Camera-type eye (tissue), 1 donor: ENCODE measurements around the gene RHOV. TPM values are rescaled to one million over a fixed set of nuclear protein-coding genes. Genes with fewer than 3 reads are reported as not detected.

ENCODE experiments used
- total RNA-seq: library from RNA; depleted of rRNA; stranded (reverse); fragments of >200 nt; gene quantifications from one replicate; pipeline ENCODE4 v1.2.3, GENCODE V29; 2014

RHOV gene
- total RNA-seq: 7.2 TPM

GRCh38 chr15:40873694-40874561 lies at the start of gene RHOV:
Gene RHOV, minus strand, starts transcription at chr15:40874234. Its CDS starts 95 bp downstream, at chr15:40874139.

GRCh38 chr15:40893733-40894680 lies 20.0 kb upstream of the RHOV start, which contains the start of gene VPS18:
Gene VPS18, plus strand, starts transcription at chr15:40894450. Its CDS starts 319 bp downstream, at chr15:40894769.

GRCh38 chr15:40843885-40844695 lies 29.9 kb downstream of the RHOV start, which contains the start of gene SPINT1:
Gene SPINT1, plus strand, starts transcription at chr15:40844048. Its CDS starts 507 bp downstream, at chr15:40844555.

GRCh38 chr15:40828447-40829036 lies 45.5 kb downstream of the RHOV start, which contains the start of gene PPP1R14D:
Gene PPP1R14D, minus strand, starts transcription at chr15:40828708. Its CDS starts 67 bp downstream, at chr15:40828641.

Other genes with a start within 250 kb of the RHOV start
- gene RAD51, start 179.1 kb downstream of the RHOV start, total RNA-seq: 4.1 TPM
- gene RMDN3, start 119.0 kb downstream of the RHOV start, total RNA-seq: 30.2 TPM
- gene GCHFR, start 110.2 kb downstream of the RHOV start, total RNA-seq: 8.7 TPM
- 1.1 TPM for gene C15orf62, start 104.3 kb downstream of the RHOV start, total RNA-seq
- gene ZFYVE19, start 67.1 kb downstream of the RHOV start, total RNA-seq: 35.9 TPM
- 22.8 TPM for gene DNAJC17, start 66.8 kb downstream of the RHOV start, total RNA-seq
- gene PPP1R14D, start 45.5 kb downstream of the RHOV start, total RNA-seq: not detected
- gene SPINT1, start 30.2 kb downstream of the RHOV start, total RNA-seq: 27.4 TPM
- gene VPS18, start 20.2 kb upstream of the RHOV start, total RNA-seq: 25.0 TPM
- gene DLL4, start 55.1 kb upstream of the RHOV start, total RNA-seq: 49.5 TPM
- 2.5 TPM for gene CHAC1, start 79.2 kb upstream of the RHOV start, total RNA-seq
- gene INO80, start 242.0 kb upstream of the RHOV start, total RNA-seq: 38.1 TPM